T47D (cell line): Measurements from ENCODE around the gene NUBPL.
"Not testable (repeated sequence)": the region's sequence is repeated elsewhere in the genome, so short reads cannot be mapped to it uniquely, and the experiment has no call there.

Experiments used
- DNase-seq, 2 experiments: peaks; one replicate each; pipeline versions ENCODE4 v3.0.0 to v3.0.0-alpha.2; 2011 to 2012; ENCODE audit warnings: low read depth in 1 of 2, low spot score in 1 of 2
- JUND ChIP-seq: IDR thresholded peaks from 2 replicates; pipeline ENCODE4 v1.6.1; 2012; ENCODE audit warnings: low read depth
- in situ Hi-C: cut with HindIII; loops from 2 replicates; pipeline ENCODE4 v1.10.0; 2016; ENCODE audit warnings: low sequenced_read_pairs, low pct_unique_long_range_greater_than_20kb

NUBPL gene

GRCh38 chr14:31777312-31777711 lies 216.1 kb downstream of the NUBPL start:
- TF ChIP-seq JUND, result no peak
- in situ Hi-C loops, result no loop called here
- no peak for DNase-seq

GRCh38 chr14:31781578-31781977 lies 220.4 kb downstream of the NUBPL start:
- peak in 1 of 2 experiments; percentile 37 for DNase-seq
- in situ Hi-C loops, result no loop called here
- TF ChIP-seq JUND, result no peak

- in situ Hi-C loops, result no loop called here
- no peak for TF ChIP-seq JUND
- DNase-seq, result no peak
Observed at GRCh38 chr14:31785574-31785973, 224.4 kb downstream of the NUBPL start.

GRCh38 chr14:31787377-31787776 lies 226.2 kb downstream of the NUBPL start:
- peak in 1 of 2 experiments; percentile 26 for DNase-seq
- no peak for TF ChIP-seq JUND
- in situ Hi-C loops, result no loop called here

GRCh38 chr14:31788340-31788739 lies 227.1 kb downstream of the NUBPL start:
- peak in 1 of 2 experiments; percentile 6 for DNase-seq
- no peak for TF ChIP-seq JUND
- in situ Hi-C loops, result no loop called here

- in situ Hi-C loops, result no loop called here
- no peak for DNase-seq
- TF ChIP-seq JUND, result no peak
Observed at GRCh38 chr14:31792726-31793125, 231.5 kb downstream of the NUBPL start.

- in situ Hi-C loops, DNase-seq: not testable (repeated sequence)
Observed at GRCh38 chr14:31797946-31798345, 236.7 kb downstream of the NUBPL start.

GRCh38 chr14:31802838-31803237 lies 241.6 kb downstream of the NUBPL start:
- DNase-seq, result no peak
- in situ Hi-C loops, result no loop called here
- TF ChIP-seq JUND, result no peak

- no peak for TF ChIP-seq JUND
- DNase-seq, result peak; percentile 34 to 66
- in situ Hi-C loops, result no loop called here
Observed at GRCh38 chr14:31806249-31806648, 245.0 kb downstream of the NUBPL start.

GRCh38 chr14:31811693-31812628 lies 250.8 kb downstream of the NUBPL start:
- in situ Hi-C loops, DNase-seq: not testable (repeated sequence)

GRCh38 chr14:31813724-31814490 lies 252.7 kb downstream of the NUBPL start:
- DNase-seq, in situ Hi-C loops: not testable (repeated sequence)

GRCh38 chr14:31819281-31819680 lies 258.1 kb downstream of the NUBPL start:
- in situ Hi-C loops, result no loop called here
- no peak for TF ChIP-seq JUND
- peak in 1 of 2 experiments; percentile 55 for DNase-seq

- no peak for TF ChIP-seq JUND
- in situ Hi-C loops, result no loop called here
- DNase-seq, result no peak
Observed at GRCh38 chr14:31825459-31825858, 264.3 kb downstream of the NUBPL start.
